ENCODE measurements around the gene ECSCR. TPM values are rescaled to one million over a fixed set of nuclear protein-coding genes. Genes with fewer than 3 reads are reported as not detected.

ECSCR gene
- polyA plus RNA-seq, 2 donors, result 3.1 to 11.4 TPM

- WGBS, 2 donors, result 80 to 84% methylated on average over 2 of the region's 2 CpGs
- Histone ChIP-seq H3K9me3 (ENCODE audit: control insufficient read depth in 2 of 2, insufficient read depth in 1 of 2, low read depth in 1 of 2, low read length in 1 of 2) (no peaks in the 10 kb centered on the region), H3K4me1 (ENCODE audit: control insufficient read depth in 2 of 2, insufficient read depth in 2 of 2, low read length in 1 of 2) (no peaks in the 10 kb centered on the region), H3K27me3 (ENCODE audit: control insufficient read depth in 1 of 2, insufficient read depth in 2 of 2, low read length in 2 of 2) (no peaks in the 10 kb centered on the region), H3K4me3 (ENCODE audit: low read depth in 1 of 2, low read length in 2 of 2) (no peak overlapping the region), H3K27ac (ENCODE audit: low read depth in 2 of 2, low read length in 1 of 2) (no peak overlapping the region), H3K36me3 (ENCODE audit: control insufficient read depth in 2 of 2, insufficient read depth in 2 of 2, low read length in 1 of 2) (peaks cover 1 to 4% of the 10 kb centered on the region in 2 donors)
These were observed 32.5 kb downstream of the ECSCR start for GRCh38 chr5:139430015-139430414.

- H3K27me3 ChIP-seq (ENCODE audit: control insufficient read depth in 1 of 2, insufficient read depth in 2 of 2, low read length in 2 of 2), result no peaks in the 10 kb centered on the region
- no peaks in the 10 kb centered on the region for H3K9me3 ChIP-seq (ENCODE audit: control insufficient read depth in 2 of 2, insufficient read depth in 1 of 2, low read depth in 1 of 2, low read length in 1 of 2)
- H3K4me1 ChIP-seq (ENCODE audit: control insufficient read depth in 2 of 2, insufficient read depth in 2 of 2, low read length in 1 of 2), result no peaks in the 10 kb centered on the region
- WGBS, 2 donors, result 76 to 80% methylated on average over 8 of the region's 8 CpGs
- no peak overlapping the region for H3K4me3 ChIP-seq (ENCODE audit: low read depth in 1 of 2, low read length in 2 of 2)
- no peak overlapping the region for H3K27ac ChIP-seq (ENCODE audit: low read depth in 2 of 2, low read length in 1 of 2)
- H3K36me3 ChIP-seq (ENCODE audit: control insufficient read depth in 2 of 2, insufficient read depth in 2 of 2, low read length in 1 of 2), result peaks cover 1 to 4% of the 10 kb centered on the region in 2 donors
These were observed 36.2 kb downstream of the ECSCR start for GRCh38 chr5:139426203-139426885.

GRCh38 chr5:139425497-139425896 lies 37.0 kb downstream of the ECSCR start:
- no peaks in the 10 kb centered on the region for H3K4me1 ChIP-seq (ENCODE audit: control insufficient read depth in 2 of 2, insufficient read depth in 2 of 2, low read length in 1 of 2)
- no peaks in the 10 kb centered on the region for H3K27me3 ChIP-seq (ENCODE audit: control insufficient read depth in 1 of 2, insufficient read depth in 2 of 2, low read length in 2 of 2)
- H3K36me3 ChIP-seq (ENCODE audit: control insufficient read depth in 2 of 2, insufficient read depth in 2 of 2, low read length in 1 of 2), result peaks cover 1 to 4% of the 10 kb centered on the region in 2 donors
- H3K9me3 ChIP-seq (ENCODE audit: control insufficient read depth in 2 of 2, insufficient read depth in 1 of 2, low read depth in 1 of 2, low read length in 1 of 2), result no peaks in the 10 kb centered on the region
- H3K4me3 ChIP-seq (ENCODE audit: low read depth in 1 of 2, low read length in 2 of 2), result no peak overlapping the region
- WGBS, 2 donors, result 91 to 92% methylated on average over 5 of the region's 5 CpGs
- no peak overlapping the region for H3K27ac ChIP-seq (ENCODE audit: low read depth in 2 of 2, low read length in 1 of 2)

GRCh38 chr5:139422307-139422893 lies 40.1 kb downstream of the ECSCR start:
- no peaks in the 10 kb centered on the region for H3K9me3 ChIP-seq (ENCODE audit: control insufficient read depth in 2 of 2, insufficient read depth in 1 of 2, low read depth in 1 of 2, low read length in 1 of 2)
- no peak overlapping the region for H3K4me3 ChIP-seq (ENCODE audit: low read depth in 1 of 2, low read length in 2 of 2)
- 39 to 40% methylated on average over 5 of the region's 5 CpGs for WGBS, 2 donors
- no peaks in the 10 kb centered on the region for H3K4me1 ChIP-seq (ENCODE audit: control insufficient read depth in 2 of 2, insufficient read depth in 2 of 2, low read length in 1 of 2)
- peaks cover 1 to 4% of the 10 kb centered on the region in 2 donors for H3K36me3 ChIP-seq (ENCODE audit: control insufficient read depth in 2 of 2, insufficient read depth in 2 of 2, low read length in 1 of 2)
- no peak overlapping the region for H3K27ac ChIP-seq (ENCODE audit: low read depth in 2 of 2, low read length in 1 of 2)
- no peaks in the 10 kb centered on the region for H3K27me3 ChIP-seq (ENCODE audit: control insufficient read depth in 1 of 2, insufficient read depth in 2 of 2, low read length in 2 of 2)

- WGBS, 2 donors, result 65 to 77% methylated on average over 9 of the region's 9 CpGs
- no peak overlapping the region for H3K27ac ChIP-seq (ENCODE audit: low read depth in 2 of 2, low read length in 1 of 2)
- H3K36me3 ChIP-seq (ENCODE audit: control insufficient read depth in 2 of 2, insufficient read depth in 2 of 2, low read length in 1 of 2), result no peaks in the 10 kb centered on the region
- H3K4me1 ChIP-seq (ENCODE audit: control insufficient read depth in 2 of 2, insufficient read depth in 2 of 2, low read length in 1 of 2), result peaks cover 6 to 14% of the 10 kb centered on the region in 2 donors
- H3K4me3 ChIP-seq (ENCODE audit: low read depth in 1 of 2, low read length in 2 of 2), result no peak overlapping the region
- no peaks in the 10 kb centered on the region for H3K9me3 ChIP-seq (ENCODE audit: control insufficient read depth in 2 of 2, insufficient read depth in 1 of 2, low read depth in 1 of 2, low read length in 1 of 2)
- H3K27me3 ChIP-seq (ENCODE audit: control insufficient read depth in 1 of 2, insufficient read depth in 2 of 2, low read length in 2 of 2), result no peaks in the 10 kb centered on the region
These were observed 43.0 kb downstream of the ECSCR start for GRCh38 chr5:139419226-139420192.

GRCh38 chr5:139418793-139419192 lies 43.8 kb downstream of the ECSCR start:
- peaks cover 6 to 16% of the 10 kb centered on the region in 2 donors for H3K4me1 ChIP-seq (ENCODE audit: control insufficient read depth in 2 of 2, insufficient read depth in 2 of 2, low read length in 1 of 2)
- H3K9me3 ChIP-seq (ENCODE audit: control insufficient read depth in 2 of 2, insufficient read depth in 1 of 2, low read depth in 1 of 2, low read length in 1 of 2), result no peaks in the 10 kb centered on the region
- H3K36me3 ChIP-seq (ENCODE audit: control insufficient read depth in 2 of 2, insufficient read depth in 2 of 2, low read length in 1 of 2), result no peaks in the 10 kb centered on the region
- 80 to 82% methylated on average over 1 of the region's 1 CpG for WGBS, 2 donors
- no peaks in the 10 kb centered on the region for H3K27me3 ChIP-seq (ENCODE audit: control insufficient read depth in 1 of 2, insufficient read depth in 2 of 2, low read length in 2 of 2)
- no peak overlapping the region for H3K4me3 ChIP-seq (ENCODE audit: low read depth in 1 of 2, low read length in 2 of 2)
- no peak overlapping the region for H3K27ac ChIP-seq (ENCODE audit: low read depth in 2 of 2, low read length in 1 of 2)

- 39 to 48% methylated on average over 4 of the region's 4 CpGs for WGBS, 2 donors
- no peaks in the 10 kb centered on the region for H3K27me3 ChIP-seq (ENCODE audit: control insufficient read depth in 1 of 2, insufficient read depth in 2 of 2, low read length in 2 of 2)
- H3K4me3 ChIP-seq (ENCODE audit: low read depth in 1 of 2, low read length in 2 of 2), result no peak overlapping the region
- H3K36me3 ChIP-seq (ENCODE audit: control insufficient read depth in 2 of 2, insufficient read depth in 2 of 2, low read length in 1 of 2), result no peaks in the 10 kb centered on the region
- peaks cover 6 to 16% of the 10 kb centered on the region in 2 donors for H3K4me1 ChIP-seq (ENCODE audit: control insufficient read depth in 2 of 2, insufficient read depth in 2 of 2, low read length in 1 of 2)
- no peak overlapping the region for H3K27ac ChIP-seq (ENCODE audit: low read depth in 2 of 2, low read length in 1 of 2)
- H3K9me3 ChIP-seq (ENCODE audit: control insufficient read depth in 2 of 2, insufficient read depth in 1 of 2, low read depth in 1 of 2, low read length in 1 of 2), result no peaks in the 10 kb centered on the region
These were observed 45.3 kb downstream of the ECSCR start for GRCh38 chr5:139417214-139417613.

GRCh38 chr5:139416651-139417050 lies 45.9 kb downstream of the ECSCR start:
- Histone ChIP-seq H3K27me3 (ENCODE audit: control insufficient read depth in 1 of 2, insufficient read depth in 2 of 2, low read length in 2 of 2) (no peaks in the 10 kb centered on the region), H3K4me3 (ENCODE audit: low read depth in 1 of 2, low read length in 2 of 2) (no peak overlapping the region), H3K27ac (ENCODE audit: low read depth in 2 of 2, low read length in 1 of 2) (peak overlapping the region; percentile 23 to 80), H3K9me3 (ENCODE audit: control insufficient read depth in 2 of 2, insufficient read depth in 1 of 2, low read depth in 1 of 2, low read length in 1 of 2) (no peaks in the 10 kb centered on the region), H3K4me1 (ENCODE audit: control insufficient read depth in 2 of 2, insufficient read depth in 2 of 2, low read length in 1 of 2) (peaks cover 6 to 16% of the 10 kb centered on the region in 2 donors), H3K36me3 (ENCODE audit: control insufficient read depth in 2 of 2, insufficient read depth in 2 of 2, low read length in 1 of 2) (no peaks in the 10 kb centered on the region)
- WGBS, 2 donors, result 56 to 65% methylated on average over 9 of the region's 9 CpGs

GRCh38 chr5:139415869-139416268 lies 46.7 kb downstream of the ECSCR start:
- H3K27ac ChIP-seq (ENCODE audit: low read depth in 2 of 2, low read length in 1 of 2), result peak overlapping the region in 1 of 2 donors; percentile 79
- H3K36me3 ChIP-seq (ENCODE audit: control insufficient read depth in 2 of 2, insufficient read depth in 2 of 2, low read length in 1 of 2), result peaks cover 0 to 4% of the 10 kb centered on the region in 2 donors
- H3K4me3 ChIP-seq (ENCODE audit: low read depth in 1 of 2, low read length in 2 of 2), result no peak overlapping the region
- H3K9me3 ChIP-seq (ENCODE audit: control insufficient read depth in 2 of 2, insufficient read depth in 1 of 2, low read depth in 1 of 2, low read length in 1 of 2), result no peaks in the 10 kb centered on the region
- no peaks in the 10 kb centered on the region for H3K27me3 ChIP-seq (ENCODE audit: control insufficient read depth in 1 of 2, insufficient read depth in 2 of 2, low read length in 2 of 2)
- peaks cover 6 to 16% of the 10 kb centered on the region in 2 donors for H3K4me1 ChIP-seq (ENCODE audit: control insufficient read depth in 2 of 2, insufficient read depth in 2 of 2, low read length in 1 of 2)
